Aorta (tissue), 5 donors: ENCODE results near the gene HTR2A. TPM values are rescaled to one million over a fixed set of nuclear protein-coding genes. Genes with fewer than 3 reads are reported as not detected.
A peak's percentile ranks its signal among the peaks of the same experiment; 100 is the strongest.

ENCODE experiments used
- ATAC-seq: fragments of 200-7000 bp; cut with Tn5 transposase; one replicate; pipeline ENCODE4 v1.9.1; 2022; ENCODE audit warnings: moderate library complexity; ENCODE audit not compliant: low FRiP score
- DNase-seq, 2 donors: peaks; one replicate each; pipeline ENCODE4 v3.0.0-alpha.2; 2020
- H3K27ac ChIP-seq, 2 donors: one replicate each; pipeline ENCODE4 v1.5.1; 2013; ENCODE audit warnings: low read length in 2 of 2, mild to moderate bottlenecking in 2 of 2, moderate library complexity in 2 of 2, control low read depth in 1 of 2, inconsistent platforms in 1 of 2, low read depth in 1 of 2
- H3K27me3 ChIP-seq, 2 donors: one replicate each; pipeline ENCODE4 v1.6.1; 2013; ENCODE audit warnings: control low read depth in 1 of 2, low read length in 1 of 2, mild to moderate bottlenecking in 1 of 2, moderate library complexity in 1 of 2; ENCODE audit not compliant: insufficient read depth in 2 of 2, control insufficient read depth in 1 of 2
- H3K36me3 ChIP-seq, 2 donors: one replicate each; pipeline ENCODE4 v1.6.1; 2013; ENCODE audit warnings: control low read depth in 1 of 2, low read length in 1 of 2, mild to moderate bottlenecking in 1 of 2; ENCODE audit not compliant: insufficient read depth in 2 of 2, control insufficient read depth in 1 of 2
- H3K4me1 ChIP-seq, 2 donors: one replicate each; pipeline ENCODE4 v1.6.1; 2013; ENCODE audit warnings: low read length in 2 of 2, control low read depth in 1 of 2, mild to moderate bottlenecking in 1 of 2, moderate library complexity in 1 of 2; ENCODE audit not compliant: insufficient read depth in 2 of 2, control insufficient read depth in 1 of 2
- H3K4me3 ChIP-seq, 2 donors: one replicate each; pipeline ENCODE4 v1.5.1; 2013; ENCODE audit warnings: low read length in 2 of 2, control low read depth in 1 of 2, mild to moderate bottlenecking in 1 of 2
- H3K9me3 ChIP-seq: one replicate; pipeline ENCODE4 v1.6.1; 2013; ENCODE audit warnings: mild to moderate bottlenecking, low read length; ENCODE audit not compliant: control insufficient read depth
- WGBS, 2 donors: extraction: QIAGEN DNeasy Blood & Tissue Kit; methylation state at CpG; one replicate each; pipeline ENCODE4 v1.1.7; 2013; 5-methylcytosine and 5-hydroxymethylcytosine counted together
- intact Hi-C, 2 donors: fragments of 100-400 bp; cut with DNase I; formaldehyde crosslinking; loops; one replicate each; pipeline versions ENCODE4 v1.14.2 to v1.15.0; 2022
- long read RNA-seq, 2 donors: library from polyadenylated mRNA; unstranded; transcript quantifications; one replicate each; pipeline ENCODE4 v2.0.0, GENCODE V29; 2020 to 2021
- polyA plus RNA-seq, 2 donors: library from polyadenylated mRNA; stranded (reverse); fragments of 200-250 nt; gene quantifications; one replicate each; pipeline ENCODE4 v1.2.3, GENCODE V29; 2013
- total RNA-seq, 2 donors: library from RNA; stranded (reverse); fragmentation: NEBNext Ultra II Directional; extraction: Animal tissue kit (Norgen Biotek cat#: 25700); gene quantifications; one replicate each; pipeline ENCODE4 v1.2.1, GENCODE V29; 2021
- donor health status: healthy with polysubstance abuse.
- donor health status: Bipolar disorder and iron deficiency.
- donor health status: DM: no; HTN: no; CAD: no.
- donor health status: DM: no; HTN: no; CAD: no.
- donor health status: DM: yes; HTN: yes; CAD: no.

HTR2A gene
- total RNA-seq: 10 to 100 TPM in 1 of 2 donors, 1 to 10 TPM in 1; 4.7 to 10.8 TPM
- under 1 TPM; 0.61 to 0.75 TPM for polyA plus RNA-seq
- long read RNA-seq, donor 1, full-length matches to known transcripts: 21 of 26 reads
- long read RNA-seq, donor 1, partial matches to known transcripts: 2 of 26 reads
- long read RNA-seq, donor 1, other reads (novel, unspliced or antisense): 3 of 26 reads
- long read RNA-seq, donor 2, full-length matches to known transcripts: 1 of 2 reads
- long read RNA-seq, donor 2, partial matches to known transcripts: 0 of 2 reads
- long read RNA-seq, donor 2, other reads (novel, unspliced or antisense): 1 of 2 reads

DNA sequence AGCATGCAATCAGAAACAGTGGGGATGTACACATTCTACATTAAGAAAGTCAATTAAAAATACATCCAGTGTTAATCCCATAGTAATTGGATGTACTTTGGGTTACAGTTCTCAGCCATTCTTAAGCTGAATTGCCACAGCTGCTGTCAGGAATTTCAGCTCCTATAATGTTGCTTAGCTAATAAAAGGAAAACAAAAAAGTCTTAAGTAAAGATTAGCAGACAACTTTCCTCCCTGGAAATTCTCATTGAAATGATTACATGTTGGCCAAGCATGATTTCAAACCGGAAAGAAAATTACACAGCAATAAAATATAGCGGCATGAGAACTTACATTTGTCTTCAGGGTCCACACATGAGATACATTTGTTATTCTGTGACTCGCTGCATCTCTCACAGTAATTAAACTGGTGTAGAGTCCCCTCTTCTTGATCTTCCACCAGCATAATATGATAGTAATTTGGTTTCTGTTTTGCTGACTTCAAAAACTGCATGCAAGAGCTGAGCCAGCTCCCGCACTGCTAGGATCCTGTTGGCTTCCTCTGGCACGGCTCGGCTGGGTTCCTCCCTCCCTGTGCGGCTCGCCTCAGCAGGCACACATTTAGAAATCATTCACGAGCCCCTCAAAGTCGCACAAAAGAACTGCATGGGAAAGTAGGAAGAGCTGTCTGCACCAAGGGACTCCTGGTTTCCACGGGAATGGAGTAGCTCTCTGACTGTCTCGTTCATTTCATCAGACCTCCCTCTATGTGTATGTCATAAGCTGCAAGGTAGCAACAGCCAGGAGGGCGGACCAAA is at the start of gene HTR2A:
TSS of gene HTR2A (minus strand) at position 713 of the 797 bp plus-strand sequence. CDS start 1,147 bp downstream, outside the sequence.
- 2 to 3% methylated on average over 13 of the region's 13 CpGs for WGBS, 2 donors
- intact Hi-C loops: loop anchor here (2.0 to 10.0 kb wide), 6 partner anchors 56 to 438 kb away; no protein-coding TSS in a partner anchor
- H3K4me3 ChIP-seq: peak within 1 kb of the TSS; percentile 62 to 96
- H3K4me1 ChIP-seq: no peaks in the 10 kb centered on the region
- peak within 1 kb of the TSS; percentile 24 to 89 for H3K27ac ChIP-seq
- no peaks in the 10 kb centered on the region for H3K27me3 ChIP-seq
- no peak for ATAC-seq
- DNase-seq: peak; percentile 67 to 83
- H3K36me3 ChIP-seq: no peaks in the 10 kb centered on the region
- no peaks in the 10 kb centered on the region for H3K9me3 ChIP-seq

DNA sequence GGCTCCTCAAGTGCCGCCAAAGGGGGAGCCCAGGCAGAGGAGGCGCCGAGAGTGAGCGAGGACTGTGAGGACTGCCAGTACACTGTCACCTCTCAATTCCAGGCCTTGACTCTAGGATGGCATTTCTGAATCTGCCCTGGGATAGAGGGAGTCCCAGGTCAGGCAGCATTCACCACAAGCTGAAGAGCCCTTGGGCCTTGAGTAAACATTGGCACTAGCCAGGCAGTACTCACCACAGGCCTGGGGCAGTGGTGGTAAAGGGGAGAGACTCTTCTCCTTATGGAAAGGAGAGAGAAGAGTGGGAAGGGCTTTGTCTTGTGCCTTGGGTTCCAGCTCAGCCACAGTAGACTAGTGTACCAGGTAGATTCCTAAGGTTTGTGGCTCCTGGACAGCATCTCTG is 39.7 kb upstream of the HTR2A start:
- DNase-seq: no peak
- Histone ChIP-seq H3K36me3 (no peaks in the 10 kb centered on the region), H3K9me3 (no peaks in the 10 kb centered on the region), H3K4me3 (no peak overlapping the region), H3K4me1 (no peaks in the 10 kb centered on the region), H3K27ac (no peak overlapping the region), H3K27me3 (no peaks in the 10 kb centered on the region)
- intact Hi-C loops: no loop called here
- no peak for ATAC-seq
- 94 to 100% methylated on average over 4 of the region's 4 CpGs for WGBS, 2 donors

GRCh38 chr13:46934749-46935148 is 37.9 kb upstream of the HTR2A start:
- WGBS, 2 donors: 71 to 86% methylated on average over 1 of the region's 1 CpG
- Histone ChIP-seq H3K27me3 (no peaks in the 10 kb centered on the region), H3K4me1 (no peaks in the 10 kb centered on the region), H3K27ac (no peak overlapping the region), H3K4me3 (no peak overlapping the region), H3K9me3 (no peaks in the 10 kb centered on the region), H3K36me3 (no peaks in the 10 kb centered on the region)
- intact Hi-C loops: no loop called here
- DNase-seq: no peak
- no peak for ATAC-seq

GRCh38 chr13:46926916-46927590 is 30.2 kb upstream of the HTR2A start:
- Histone ChIP-seq H3K27ac (no peak overlapping the region), H3K36me3 (no peaks in the 10 kb centered on the region), H3K4me3 (no peak overlapping the region), H3K9me3 (no peaks in the 10 kb centered on the region), H3K4me1 (no peaks in the 10 kb centered on the region), H3K27me3 (no peaks in the 10 kb centered on the region)
- intact Hi-C loops: no loop called here
- no peak for ATAC-seq
- DNase-seq: no peak
- WGBS, 2 donors: 49 to 69% methylated on average over 5 of the region's 5 CpGs

- Histone ChIP-seq H3K4me3 (no peak overlapping the region), H3K4me1 (no peaks in the 10 kb centered on the region), H3K27ac (no peak overlapping the region), H3K9me3 (no peaks in the 10 kb centered on the region), H3K36me3 (no peaks in the 10 kb centered on the region), H3K27me3 (no peaks in the 10 kb centered on the region)
- no peak for ATAC-seq
- intact Hi-C loops: no loop called here
- 90 to 95% methylated on average over 1 of the region's 1 CpG for WGBS, 2 donors
- DNase-seq: no peak
Measured at GRCh38 chr13:46925486-46925885, 28.6 kb upstream of the HTR2A start.

GRCh38 chr13:46914341-46914740 is 17.5 kb upstream of the HTR2A start:
- intact Hi-C loops: no loop called here
- 67 to 72% methylated on average over 2 of the region's 2 CpGs for WGBS, 2 donors
- Histone ChIP-seq H3K27me3 (no peaks in the 10 kb centered on the region), H3K27ac (no peak overlapping the region), H3K36me3 (no peaks in the 10 kb centered on the region), H3K9me3 (no peaks in the 10 kb centered on the region), H3K4me3 (no peak overlapping the region), H3K4me1 (no peaks in the 10 kb centered on the region)
- ATAC-seq (no peak), DNase-seq (no peak)

GRCh38 chr13:46913757-46914156 is 16.9 kb upstream of the HTR2A start:
- 45 to 64% methylated on average over 1 of the region's 1 CpG for WGBS, 2 donors
- DNase-seq (no peak), ATAC-seq (no peak)
- intact Hi-C loops: no loop called here
- H3K4me1 ChIP-seq: no peaks in the 10 kb centered on the region
- no peaks in the 10 kb centered on the region for H3K27me3 ChIP-seq
- no peak overlapping the region for H3K4me3 ChIP-seq
- no peak overlapping the region for H3K27ac ChIP-seq
- H3K9me3 ChIP-seq: no peaks in the 10 kb centered on the region
- H3K36me3 ChIP-seq: no peaks in the 10 kb centered on the region

DNA sequence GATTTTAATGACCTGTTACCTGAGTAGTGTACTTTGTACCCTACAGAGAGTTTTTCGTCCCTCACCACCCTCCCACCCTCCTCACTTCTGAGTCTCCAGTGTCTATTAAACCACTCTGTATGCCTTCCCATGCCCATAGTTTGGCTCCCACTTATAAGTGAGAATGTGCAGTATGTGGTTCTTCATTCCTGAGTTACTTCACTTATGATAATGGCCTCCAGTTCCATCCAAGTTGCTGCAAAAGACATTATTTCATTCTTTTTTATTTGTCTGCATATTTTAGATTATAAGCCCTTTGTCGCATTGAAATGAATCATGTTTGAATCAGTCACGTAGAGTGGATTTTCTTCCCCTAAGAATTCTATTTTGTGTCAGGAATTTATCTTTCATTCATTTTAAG is 12.2 kb upstream of the HTR2A start:
- Histone ChIP-seq H3K27ac (no peak overlapping the region), H3K4me1 (no peaks in the 10 kb centered on the region), H3K4me3 (no peak overlapping the region), H3K36me3 (no peaks in the 10 kb centered on the region), H3K9me3 (no peaks in the 10 kb centered on the region), H3K27me3 (no peaks in the 10 kb centered on the region)
- ATAC-seq: no peak
- WGBS, 2 donors: 36 to 45% methylated on average over 3 of the region's 3 CpGs
- no peak for DNase-seq
- intact Hi-C loops: no loop called here
